ENCODE measurements around the gene WNT7A. TPM values are rescaled to one million over a fixed set of nuclear protein-coding genes. Genes with fewer than 3 reads are reported as not detected.

Gene WNT7A
- total and polyA plus RNA-seq, 2 donors (not counting 3 experiments of a cell fraction or from before 2014, with no cell fraction given) = not detected

GRCh38 chr3:13772321-13772745 is 107.5 kb downstream of the WNT7A start:
- Histone ChIP-seq H3K9ac (replicated peaks; ENCODE audit: extremely low read depth, insufficient read depth, low read length) (no peak overlapping the region), H3K9me3 (replicated peaks; ENCODE audit: control insufficient read depth, insufficient read depth, low read length) (no peaks in the 10 kb centered on the region), H3K9me1 (replicated peaks; ENCODE audit: control insufficient read depth, extremely low read depth, insufficient read depth, low read length) (no peaks in the 10 kb centered on the region), H3K36me3 (ENCODE audit: control insufficient read depth in 2 of 2, extremely low read depth in 1 of 2, insufficient read depth in 2 of 2, low read length in 2 of 2) (no peaks in the 10 kb centered on the region), H4K20me1 (replicated peaks; ENCODE audit: control insufficient read depth, extremely low read depth, insufficient read depth, low read length) (no peaks in the 10 kb centered on the region), H3K27me3 (ENCODE audit: control insufficient read depth in 2 of 2, insufficient read depth in 2 of 2, low read length in 2 of 2) (no peaks in the 10 kb centered on the region), H3K4me3 (replicated peaks in 1 of 3; ENCODE audit: insufficient read depth in 1 of 3, low read depth in 1 of 3, low read length in 3 of 3) (no peak overlapping the region), H3K4me1 (ENCODE audit: control insufficient read depth, extremely low read depth, insufficient read depth, low read length) (no peaks in the 10 kb centered on the region), H2AFZ (ENCODE audit: low read depth, low read length) (no peak overlapping the region), H3K79me2 (ENCODE audit: control insufficient read depth, insufficient read depth, low read length) (no peaks in the 10 kb centered on the region), H3K4me2 (ENCODE audit: insufficient read depth, low read length) (no peak overlapping the region), H3K27ac (ENCODE audit: insufficient read depth, low read depth, low read length) (no peak overlapping the region)
- CTCF ChIA-PET = no interaction called here
- dilution Hi-C loops (cut with MboI; ENCODE audit: extremely low pct_ligation_motif_present, low sequenced_read_pairs) (no loop called here), intact Hi-C loops (cut with micrococcal nuclease) (no loop called here)
- no peak for FAIRE-seq
- DNase-seq (ENCODE audit: low read depth, low spot score) = no peak
- no TSS peak for BruUV-seq (replicated peaks)
- POLR2A ChIA-PET = no interaction called here
- TF ChIP-seq FOS (IDR thresholded peaks at IDR 0.05; ENCODE audit: borderline replicate concordance, insufficient read depth, low read length) = no peak
- TF ChIP-seq GATA2 (IDR thresholded peaks at IDR 0.05; ENCODE audit: insufficient read depth, insufficient read length, low read depth, low read length) = no peak
- TF ChIP-seq MYC (IDR thresholded peaks at IDR 0.05; ENCODE audit: low read depth, low read length) = no peak
- TF ChIP-seq, protein P1, sequence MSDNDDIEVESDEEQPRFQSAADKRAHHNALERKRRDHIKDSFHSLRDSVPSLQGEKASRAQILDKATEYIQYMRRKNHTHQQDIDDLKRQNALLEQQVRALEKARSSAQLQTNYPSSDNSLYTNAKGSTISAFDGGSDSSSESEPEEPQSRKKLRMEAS (IDR thresholded peaks at IDR 0.05; ENCODE audit: insufficient read depth, insufficient read length) = no peak
- TF ChIP-seq POLR2AphosphoS5 (IDR thresholded peaks at IDR 0.05; ENCODE audit: insufficient read depth, low read depth, low read length) = no peak
- TF ChIP-seq, protein P2, sequence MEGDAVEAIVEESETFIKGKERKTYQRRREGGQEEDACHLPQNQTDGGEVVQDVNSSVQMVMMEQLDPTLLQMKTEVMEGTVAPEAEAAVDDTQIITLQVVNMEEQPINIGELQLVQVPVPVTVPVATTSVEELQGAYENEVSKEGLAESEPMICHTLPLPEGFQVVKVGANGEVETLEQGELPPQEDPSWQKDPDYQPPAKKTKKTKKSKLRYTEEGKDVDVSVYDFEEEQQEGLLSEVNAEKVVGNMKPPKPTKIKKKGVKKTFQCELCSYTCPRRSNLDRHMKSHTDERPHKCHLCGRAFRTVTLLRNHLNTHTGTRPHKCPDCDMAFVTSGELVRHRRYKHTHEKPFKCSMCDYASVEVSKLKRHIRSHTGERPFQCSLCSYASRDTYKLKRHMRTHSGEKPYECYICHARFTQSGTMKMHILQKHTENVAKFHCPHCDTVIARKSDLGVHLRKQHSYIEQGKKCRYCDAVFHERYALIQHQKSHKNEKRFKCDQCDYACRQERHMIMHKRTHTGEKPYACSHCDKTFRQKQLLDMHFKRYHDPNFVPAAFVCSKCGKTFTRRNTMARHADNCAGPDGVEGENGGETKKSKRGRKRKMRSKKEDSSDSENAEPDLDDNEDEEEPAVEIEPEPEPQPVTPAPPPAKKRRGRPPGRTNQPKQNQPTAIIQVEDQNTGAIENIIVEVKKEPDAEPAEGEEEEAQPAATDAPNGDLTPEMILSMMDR (IDR thresholded peaks at IDR 0.05; ENCODE audit: extremely low read depth in 1 of 2, insufficient read depth in 1 of 2, low read depth in 1 of 2, low read length in 2 of 2) = no peak
- TF ChIP-seq JUN (IDR thresholded peaks at IDR 0.05; ENCODE audit: borderline replicate concordance, insufficient read depth, insufficient read length, low read depth) = no peak
- no peak for TF ChIP-seq EZH2 (IDR thresholded peaks at IDR 0.05; ENCODE audit: borderline replicate concordance, low read depth, low read length, severe bottlenecking)
- TF ChIP-seq POLR2A (IDR thresholded peaks at IDR 0.05; ENCODE audit: low read depth, low read length) = no peak
